ENCODE measurements around the gene DIPK1C. TPM values are rescaled to one million over a fixed set of nuclear protein-coding genes. Genes with fewer than 3 reads are reported as not detected.

Gene DIPK1C
- polyA plus RNA-seq, 2 donors: 0.02 TPM; not detected in 1

DNA sequence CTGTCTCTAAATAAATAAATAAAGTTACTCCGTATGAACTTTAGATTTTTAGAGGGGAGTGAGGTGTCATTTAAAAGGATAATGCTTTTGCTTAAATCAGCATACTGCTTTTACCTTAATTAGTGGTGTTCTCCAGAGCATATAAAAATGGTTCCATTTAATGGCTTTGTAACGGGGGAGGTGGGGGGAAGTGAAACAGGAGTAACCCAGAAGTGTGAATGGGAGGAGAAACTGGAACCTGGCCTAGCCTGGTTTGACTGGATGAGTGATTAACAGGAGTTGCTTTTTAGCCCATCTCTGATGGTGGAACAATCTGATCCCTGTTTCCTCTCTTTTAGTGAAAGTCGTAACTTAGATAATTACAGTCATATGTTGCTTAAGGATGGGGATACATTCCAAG is 40.7 kb upstream of the DIPK1C start:
- Histone ChIP-seq H3K27ac (ENCODE audit: low read depth in 2 of 2, low read length in 1 of 2) (peak overlapping the region in 1 of 2 donors; percentile 92), H3K9me3 (ENCODE audit: control insufficient read depth in 2 of 2, insufficient read depth in 1 of 2, low read depth in 1 of 2, low read length in 1 of 2) (no peaks in the 10 kb centered on the region), H3K27me3 (ENCODE audit: control insufficient read depth in 1 of 2, insufficient read depth in 2 of 2, low read length in 2 of 2) (no peaks in the 10 kb centered on the region), H3K36me3 (ENCODE audit: control insufficient read depth in 2 of 2, insufficient read depth in 2 of 2, low read length in 1 of 2) (no peaks in the 10 kb centered on the region), H3K4me3 (ENCODE audit: low read depth in 1 of 2, low read length in 2 of 2) (no peak overlapping the region), H3K4me1 (ENCODE audit: control insufficient read depth in 2 of 2, insufficient read depth in 2 of 2, low read length in 1 of 2) (peaks cover 0 to 8% of the 10 kb centered on the region in 2 donors)
- WGBS, 2 donors: 72 to 73% methylated on average over 3 of the region's 3 CpGs

DNA sequence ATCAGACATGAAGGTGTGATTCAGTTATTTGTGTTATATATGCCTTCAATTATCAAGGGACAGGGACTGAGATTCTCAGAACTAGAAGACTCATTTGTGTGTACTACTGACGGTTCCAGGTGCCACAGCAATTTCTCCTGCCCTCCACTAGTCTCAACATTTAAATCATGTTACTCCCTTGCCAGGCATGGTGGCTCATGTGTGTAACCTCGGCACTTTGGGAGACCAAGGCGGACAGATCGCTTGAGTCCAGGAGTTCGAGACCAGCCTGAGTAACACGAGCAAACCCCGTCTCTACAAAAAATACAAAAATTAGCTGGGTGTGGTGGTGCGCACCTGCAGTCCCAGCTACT is 40.2 kb upstream of the DIPK1C start:
- H3K27ac ChIP-seq (ENCODE audit: low read depth in 2 of 2, low read length in 1 of 2): peak overlapping the region in 1 of 2 donors; percentile 92
- peak overlapping the region in 1 of 2 donors; percentile 81 for H3K4me3 ChIP-seq (ENCODE audit: low read depth in 1 of 2, low read length in 2 of 2)
- H3K27me3 ChIP-seq (ENCODE audit: control insufficient read depth in 1 of 2, insufficient read depth in 2 of 2, low read length in 2 of 2): no peaks in the 10 kb centered on the region
- WGBS, 2 donors: 85 to 87% methylated on average over 8 of the region's 8 CpGs
- H3K9me3 ChIP-seq (ENCODE audit: control insufficient read depth in 2 of 2, insufficient read depth in 1 of 2, low read depth in 1 of 2, low read length in 1 of 2): no peaks in the 10 kb centered on the region
- H3K4me1 ChIP-seq (ENCODE audit: control insufficient read depth in 2 of 2, insufficient read depth in 2 of 2, low read length in 1 of 2): peaks cover 0 to 8% of the 10 kb centered on the region in 2 donors
- H3K36me3 ChIP-seq (ENCODE audit: control insufficient read depth in 2 of 2, insufficient read depth in 2 of 2, low read length in 1 of 2): no peaks in the 10 kb centered on the region

DNA sequence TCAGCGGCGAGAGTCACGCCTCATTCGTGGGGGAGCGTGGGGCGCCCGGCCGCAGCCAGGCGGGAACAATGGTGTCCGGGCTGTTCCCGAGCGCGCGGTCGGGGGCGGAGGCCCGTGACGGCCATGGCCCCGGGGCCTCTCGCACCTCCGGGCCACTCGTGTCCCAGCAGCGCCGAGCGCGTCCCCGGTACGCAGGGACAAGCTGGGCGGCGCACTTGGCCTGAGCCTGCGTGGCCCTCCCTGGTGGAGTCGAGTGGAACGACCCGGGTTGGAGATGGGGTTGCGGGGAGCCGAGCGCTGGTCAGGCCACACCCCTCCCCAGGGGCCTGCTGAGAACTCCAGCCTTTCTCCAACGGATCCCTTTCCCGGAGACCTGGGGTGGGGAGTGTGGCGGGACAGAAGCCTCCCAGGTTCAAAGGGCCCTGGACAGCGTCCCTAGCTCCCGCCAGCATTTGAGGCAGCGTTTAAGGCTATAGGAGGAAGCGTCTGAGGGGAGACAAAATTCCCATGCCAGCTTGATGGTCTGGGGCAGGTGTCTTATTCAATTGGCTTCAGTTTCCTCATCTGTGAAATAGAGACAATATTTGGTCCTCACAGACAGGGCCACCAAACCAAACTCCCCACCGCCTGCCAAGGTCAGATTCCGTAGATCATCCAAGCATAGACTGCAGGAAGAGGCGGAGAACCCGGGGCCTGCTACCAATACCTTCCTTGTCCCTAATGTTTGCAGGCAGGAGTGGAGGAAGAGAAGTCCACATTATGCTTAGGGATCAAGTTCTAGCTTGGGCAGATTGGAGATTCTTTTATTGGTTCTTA is 39.6 kb upstream of the DIPK1C start:
- Histone ChIP-seq H3K27me3 (ENCODE audit: control insufficient read depth in 1 of 2, insufficient read depth in 2 of 2, low read length in 2 of 2) (no peaks in the 10 kb centered on the region), H3K27ac (ENCODE audit: low read depth in 2 of 2, low read length in 1 of 2) (peak overlapping the region; percentile 92), H3K9me3 (ENCODE audit: control insufficient read depth in 2 of 2, insufficient read depth in 1 of 2, low read depth in 1 of 2, low read length in 1 of 2) (no peaks in the 10 kb centered on the region), H3K4me1 (ENCODE audit: control insufficient read depth in 2 of 2, insufficient read depth in 2 of 2, low read length in 1 of 2) (peaks cover 0 to 8% of the 10 kb centered on the region in 2 donors), H3K4me3 (ENCODE audit: low read depth in 1 of 2, low read length in 2 of 2) (peak overlapping the region; percentile 81 to 90), H3K36me3 (ENCODE audit: control insufficient read depth in 2 of 2, insufficient read depth in 2 of 2, low read length in 1 of 2) (no peaks in the 10 kb centered on the region)
- 4% methylated on average over 42 to 48 of the region's 48 CpGs for WGBS, 2 donors

DNA sequence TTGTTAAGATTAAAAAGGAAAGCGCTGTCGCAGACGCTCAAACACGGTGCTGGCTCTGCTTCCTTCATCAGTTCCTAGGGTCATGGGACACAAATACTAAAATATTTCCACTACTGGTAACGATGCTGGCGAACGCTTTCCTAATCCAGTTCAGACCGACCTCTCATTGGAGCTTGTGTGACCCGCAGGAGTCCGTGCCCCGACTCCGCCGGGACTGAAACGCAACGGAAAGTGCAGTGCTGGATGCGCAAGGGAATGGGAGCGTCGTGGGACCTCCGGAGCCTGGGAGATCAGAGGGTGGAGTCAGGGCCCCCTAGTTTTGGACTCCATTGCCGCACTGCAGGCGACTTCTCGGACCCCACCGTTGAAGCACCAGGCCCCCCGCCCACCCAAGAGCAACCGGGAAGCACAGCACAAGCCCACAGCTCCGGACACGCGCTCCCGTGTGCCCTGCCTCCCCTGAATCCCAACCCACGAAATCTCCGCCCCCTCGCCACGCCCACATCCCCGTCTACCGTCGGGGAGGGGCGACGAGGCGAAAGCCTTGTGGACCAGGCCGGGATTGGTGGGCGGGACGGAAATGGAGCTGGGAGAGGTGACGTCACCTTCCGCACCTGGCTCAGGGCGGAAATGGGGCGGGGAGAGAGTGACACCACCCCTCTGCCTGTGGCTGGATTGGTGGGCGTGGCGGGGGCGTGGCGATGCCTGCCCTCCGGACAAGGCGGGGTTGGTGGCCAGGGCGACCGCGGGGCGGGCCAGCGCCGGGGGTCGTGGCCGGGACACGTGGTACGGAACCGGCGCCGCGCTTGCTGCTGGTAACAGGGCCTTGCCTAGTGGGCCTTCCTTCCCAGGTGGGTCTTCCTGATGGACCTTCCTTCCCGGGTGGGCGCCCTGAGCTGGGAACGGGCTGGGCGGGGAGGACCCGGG is 38.7 kb upstream of the DIPK1C start, which contains the start of gene CNDP2:
Gene CNDP2, plus strand, starts transcription at position 783 of the 927 bp plus-strand sequence. CDS start 3,611 bp downstream, outside the sequence.
- H3K4me1 ChIP-seq (ENCODE audit: control insufficient read depth in 2 of 2, insufficient read depth in 2 of 2, low read length in 1 of 2): peaks cover 0 to 8% of the 10 kb centered on the region in 2 donors
- H3K27ac ChIP-seq (ENCODE audit: low read depth in 2 of 2, low read length in 1 of 2): peak within 1 kb of the TSS; percentile 92
- H3K9me3 ChIP-seq (ENCODE audit: control insufficient read depth in 2 of 2, insufficient read depth in 1 of 2, low read depth in 1 of 2, low read length in 1 of 2): no peaks in the 10 kb centered on the region
- H3K36me3 ChIP-seq (ENCODE audit: control insufficient read depth in 2 of 2, insufficient read depth in 2 of 2, low read length in 1 of 2): no peaks in the 10 kb centered on the region
- peak within 1 kb of the TSS; percentile 81 to 90 for H3K4me3 ChIP-seq (ENCODE audit: low read depth in 1 of 2, low read length in 2 of 2)
- WGBS, 2 donors: 1% methylated on average over 53 to 71 of the region's 71 CpGs
- H3K27me3 ChIP-seq (ENCODE audit: control insufficient read depth in 1 of 2, insufficient read depth in 2 of 2, low read length in 2 of 2): no peaks in the 10 kb centered on the region

DNA sequence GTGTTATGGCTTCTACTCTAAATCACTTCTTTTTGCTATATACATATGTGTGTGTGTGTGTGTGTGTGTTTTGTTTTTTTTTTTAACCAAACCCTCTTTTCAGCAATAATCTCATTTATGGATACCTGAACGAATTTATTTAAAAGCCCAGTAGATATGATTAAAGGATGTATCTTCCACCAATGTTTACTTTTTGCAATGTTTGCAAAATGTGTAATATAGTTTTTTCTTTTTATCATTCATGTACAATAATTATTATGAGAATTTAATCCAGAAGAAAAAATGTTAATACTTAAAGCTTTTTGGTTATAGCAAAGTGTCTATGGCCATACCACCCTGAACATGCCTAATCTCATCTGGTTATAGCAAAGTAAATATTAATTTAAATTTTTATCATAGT is 37.4 kb upstream of the DIPK1C start:
- Histone ChIP-seq H3K36me3 (ENCODE audit: control insufficient read depth in 2 of 2, insufficient read depth in 2 of 2, low read length in 1 of 2) (no peaks in the 10 kb centered on the region), H3K9me3 (ENCODE audit: control insufficient read depth in 2 of 2, insufficient read depth in 1 of 2, low read depth in 1 of 2, low read length in 1 of 2) (no peaks in the 10 kb centered on the region), H3K4me3 (ENCODE audit: low read depth in 1 of 2, low read length in 2 of 2) (no peak overlapping the region), H3K4me1 (ENCODE audit: control insufficient read depth in 2 of 2, insufficient read depth in 2 of 2, low read length in 1 of 2) (peaks cover 0 to 8% of the 10 kb centered on the region in 2 donors), H3K27me3 (ENCODE audit: control insufficient read depth in 1 of 2, insufficient read depth in 2 of 2, low read length in 2 of 2) (no peaks in the 10 kb centered on the region), H3K27ac (ENCODE audit: low read depth in 2 of 2, low read length in 1 of 2) (no peak overlapping the region)
- WGBS, 2 donors: 49 to 60% methylated on average over 1 of the region's 1 CpG

DNA sequence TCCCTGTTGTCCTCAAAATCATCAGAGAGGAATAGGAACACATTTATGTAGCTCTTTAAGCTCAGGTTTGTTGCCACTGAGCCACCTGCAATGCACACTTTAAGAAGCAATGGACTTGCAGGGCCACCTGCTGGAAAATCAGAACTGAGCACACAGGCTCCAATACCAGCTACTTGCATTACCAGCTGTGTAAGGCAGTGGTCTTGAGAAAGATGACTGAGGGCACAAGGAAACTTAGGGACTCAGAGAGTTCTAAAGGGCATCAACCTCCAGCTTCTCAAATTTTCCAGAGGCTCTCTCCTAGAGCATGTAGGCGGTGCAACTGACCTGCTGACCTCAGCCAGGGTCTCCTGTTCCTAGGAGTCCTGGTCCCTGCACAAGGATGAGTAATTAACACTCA is 36.6 kb upstream of the DIPK1C start:
- Histone ChIP-seq H3K4me1 (ENCODE audit: control insufficient read depth in 2 of 2, insufficient read depth in 2 of 2, low read length in 1 of 2) (peaks cover 0 to 2% of the 10 kb centered on the region in 2 donors), H3K36me3 (ENCODE audit: control insufficient read depth in 2 of 2, insufficient read depth in 2 of 2, low read length in 1 of 2) (no peaks in the 10 kb centered on the region), H3K27ac (ENCODE audit: low read depth in 2 of 2, low read length in 1 of 2) (no peak overlapping the region), H3K27me3 (ENCODE audit: control insufficient read depth in 1 of 2, insufficient read depth in 2 of 2, low read length in 2 of 2) (no peaks in the 10 kb centered on the region), H3K4me3 (ENCODE audit: low read depth in 1 of 2, low read length in 2 of 2) (no peak overlapping the region), H3K9me3 (ENCODE audit: control insufficient read depth in 2 of 2, insufficient read depth in 1 of 2, low read depth in 1 of 2, low read length in 1 of 2) (no peaks in the 10 kb centered on the region)
- WGBS, 2 donors: 61 to 73% methylated on average over 1 of the region's 1 CpG

DNA sequence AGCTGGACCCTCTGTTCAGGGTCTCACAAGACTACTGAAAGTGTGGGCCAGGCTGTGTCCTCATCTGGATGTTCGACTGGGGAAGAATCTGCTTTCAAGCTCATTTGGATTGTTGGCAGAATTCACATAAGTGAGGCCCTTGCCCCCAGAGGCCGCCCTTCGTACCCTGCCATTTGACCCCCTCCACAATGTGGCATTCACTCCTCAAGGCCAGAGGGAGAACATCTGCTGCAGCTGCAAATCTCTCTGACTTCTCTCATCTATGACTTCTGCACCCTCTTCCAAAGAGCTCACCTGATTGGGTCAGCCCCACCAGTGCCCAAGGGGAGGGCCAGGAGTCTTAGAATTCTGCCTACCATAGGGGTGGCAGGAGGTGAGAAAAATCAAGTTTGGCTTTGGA is 35.2 kb upstream of the DIPK1C start:
- 91 to 92% methylated on average over 3 of the region's 3 CpGs for WGBS, 2 donors
- Histone ChIP-seq H3K9me3 (ENCODE audit: control insufficient read depth in 2 of 2, insufficient read depth in 1 of 2, low read depth in 1 of 2, low read length in 1 of 2) (no peaks in the 10 kb centered on the region), H3K4me3 (ENCODE audit: low read depth in 1 of 2, low read length in 2 of 2) (no peak overlapping the region), H3K36me3 (ENCODE audit: control insufficient read depth in 2 of 2, insufficient read depth in 2 of 2, low read length in 1 of 2) (no peaks in the 10 kb centered on the region), H3K27me3 (ENCODE audit: control insufficient read depth in 1 of 2, insufficient read depth in 2 of 2, low read length in 2 of 2) (no peaks in the 10 kb centered on the region), H3K4me1 (ENCODE audit: control insufficient read depth in 2 of 2, insufficient read depth in 2 of 2, low read length in 1 of 2) (no peaks in the 10 kb centered on the region), H3K27ac (ENCODE audit: low read depth in 2 of 2, low read length in 1 of 2) (no peak overlapping the region)

DNA sequence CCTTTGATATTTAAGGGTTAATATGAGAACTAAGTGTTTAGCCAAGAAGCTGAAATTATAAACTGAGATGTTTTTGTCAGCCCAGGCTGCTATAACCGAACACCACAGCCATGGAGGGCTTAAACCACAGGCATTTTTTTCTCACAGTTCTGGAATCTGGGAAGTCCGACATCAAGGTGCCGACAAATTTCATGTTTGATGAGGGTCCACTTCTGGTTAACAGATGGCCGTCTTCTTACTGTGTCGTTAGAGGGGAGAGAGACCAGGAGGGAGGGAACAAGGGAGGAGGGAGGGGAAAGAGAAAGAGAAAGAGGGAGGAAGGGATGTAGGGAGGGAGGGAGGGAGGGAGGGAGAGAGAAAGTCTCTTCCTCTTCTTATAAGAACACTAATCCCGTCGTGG is 32.6 kb upstream of the DIPK1C start:
- no peak overlapping the region for H3K27ac ChIP-seq (ENCODE audit: low read depth in 2 of 2, low read length in 1 of 2)
- no peaks in the 10 kb centered on the region for H3K36me3 ChIP-seq (ENCODE audit: control insufficient read depth in 2 of 2, insufficient read depth in 2 of 2, low read length in 1 of 2)
- H3K9me3 ChIP-seq (ENCODE audit: control insufficient read depth in 2 of 2, insufficient read depth in 1 of 2, low read depth in 1 of 2, low read length in 1 of 2): no peaks in the 10 kb centered on the region
- no peaks in the 10 kb centered on the region for H3K27me3 ChIP-seq (ENCODE audit: control insufficient read depth in 1 of 2, insufficient read depth in 2 of 2, low read length in 2 of 2)
- WGBS, 2 donors: 53 to 55% methylated on average over 7 of the region's 7 CpGs
- H3K4me3 ChIP-seq (ENCODE audit: low read depth in 1 of 2, low read length in 2 of 2): no peak overlapping the region
- no peaks in the 10 kb centered on the region for H3K4me1 ChIP-seq (ENCODE audit: control insufficient read depth in 2 of 2, insufficient read depth in 2 of 2, low read length in 1 of 2)

DNA sequence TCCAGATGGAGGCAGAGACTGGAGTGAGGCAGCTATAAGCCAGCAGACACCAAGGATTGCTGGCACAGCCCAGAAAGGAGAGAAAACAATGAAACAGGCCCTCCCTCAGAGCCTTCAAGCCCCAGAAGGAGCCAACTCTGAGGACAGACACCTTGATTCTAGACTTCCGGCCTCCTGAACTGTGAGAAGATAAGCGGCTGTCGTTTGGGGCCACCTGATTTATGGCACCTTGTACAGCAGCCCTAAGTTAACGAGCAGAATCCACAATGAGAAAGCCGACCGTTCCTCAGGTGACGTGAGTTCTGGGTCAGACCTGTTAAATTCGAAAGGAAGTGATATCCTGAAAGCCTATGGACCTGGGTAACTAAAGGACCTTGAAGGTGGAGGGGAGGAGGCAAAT is 31.8 kb upstream of the DIPK1C start:
- no peaks in the 10 kb centered on the region for H3K27me3 ChIP-seq (ENCODE audit: control insufficient read depth in 1 of 2, insufficient read depth in 2 of 2, low read length in 2 of 2)
- H3K4me3 ChIP-seq (ENCODE audit: low read depth in 1 of 2, low read length in 2 of 2): no peak overlapping the region
- no peaks in the 10 kb centered on the region for H3K36me3 ChIP-seq (ENCODE audit: control insufficient read depth in 2 of 2, insufficient read depth in 2 of 2, low read length in 1 of 2)
- 81 to 92% methylated on average over 8 of the region's 8 CpGs for WGBS, 2 donors
- no peak overlapping the region for H3K27ac ChIP-seq (ENCODE audit: low read depth in 2 of 2, low read length in 1 of 2)
- H3K9me3 ChIP-seq (ENCODE audit: control insufficient read depth in 2 of 2, insufficient read depth in 1 of 2, low read depth in 1 of 2, low read length in 1 of 2): no peaks in the 10 kb centered on the region
- no peaks in the 10 kb centered on the region for H3K4me1 ChIP-seq (ENCODE audit: control insufficient read depth in 2 of 2, insufficient read depth in 2 of 2, low read length in 1 of 2)

Data from esophagus (tissue), 2 donors.